A673 (cell line): Measurements from ENCODE around the gene MTR. TPM values are rescaled to one million over a fixed set of nuclear protein-coding genes. Genes with fewer than 3 reads are reported as not detected.

Experiments
- BruUV-seq: library from RNA; stranded (reverse); fragments of 400-500 nt; replicated peaks from 2 replicates; lab custom pipeline; 2021; lab: Mats Ljungman, UMichigan
- CTCF ChIA-PET: fragments of 300-600 bp; sonication (Branson Sonifier 250); formaldehyde crosslinking; loops from one replicate; lab custom pipeline; 2022; ENCODE audit warnings: antibody characterized with exemption; lab: Charles Lee
- POLR2A ChIA-PET: fragments of 300-600 bp; sonication (Branson Sonifier 250); formaldehyde crosslinking; loops from one replicate; lab custom pipeline; 2022; ENCODE audit warnings: antibody characterized with exemption; ENCODE audit not compliant: low non-redundant PET; lab: Charles Lee
- DNase-seq: peaks from one replicate; pipeline ENCODE4 v3.0.0-alpha.2; 2015; ENCODE audit warnings: low spot score
- H3K27ac ChIP-seq: fragments of 200-600 bp; sonication (generic); 2 replicates; pipeline ENCODE4 v1.5.1; 2016; ENCODE audit warnings: mixed run types, low read depth, mild to moderate bottlenecking, mixed read lengths, antibody characterized with exemption, low read length; ENCODE audit not compliant: poor library complexity, severe bottlenecking
- H3K27me3 ChIP-seq: fragments of 200-600 bp; sonication (generic); replicated peaks from 2 replicates; pipeline ENCODE4 v1.6.1; 2017; ENCODE audit warnings: mixed run types, low read depth, mild to moderate bottlenecking, mixed read lengths, antibody characterized with exemption, low read length; ENCODE audit not compliant: insufficient read depth, poor library complexity
- H3K36me3 ChIP-seq: fragments of 200-600 bp; sonication (generic); 2 replicates; pipeline ENCODE4 v1.6.1; 2016; ENCODE audit warnings: mixed run types, mild to moderate bottlenecking, mixed read lengths, antibody characterized with exemption, low read length; ENCODE audit not compliant: insufficient read depth, poor library complexity, severe bottlenecking
- H3K4me1 ChIP-seq: fragments of 200-600 bp; sonication (generic); 2 replicates; pipeline ENCODE4 v1.6.1; 2017; ENCODE audit warnings: mixed run types, mild to moderate bottlenecking, mixed read lengths, antibody characterized with exemption, low read length; ENCODE audit not compliant: insufficient read depth, poor library complexity, severe bottlenecking
- H3K4me3 ChIP-seq: fragments of 200-600 bp; sonication (generic); 2 replicates; pipeline ENCODE4 v1.5.1; 2016; ENCODE audit warnings: low read depth, mixed run types, mild to moderate bottlenecking, mixed read lengths, low read length; ENCODE audit not compliant: poor library complexity, severe bottlenecking
- H3K9me3 ChIP-seq: fragments of 200-600 bp; sonication (generic); 2 replicates; pipeline ENCODE4 v1.6.1; 2016; ENCODE audit warnings: mixed run types, low read depth, mild to moderate bottlenecking, mixed read lengths, antibody characterized with exemption, low read length; ENCODE audit not compliant: poor library complexity, severe bottlenecking
- CTCF ChIP-seq: fragments of 300-800, 200-600 bp; sonication (generic); conservative IDR thresholded peaks from 2 replicates; pipeline ENCODE4 v1.5.1; 2017; ENCODE audit warnings: low read depth, mild to moderate bottlenecking, antibody characterized with exemption, low read length, moderate library complexity, mixed read lengths
- EZH2 ChIP-seq: fragments of 200-600 bp; sonication (generic); IDR thresholded peaks from 2 replicates; pipeline ENCODE4 v1.6.1; 2017; ENCODE audit warnings: borderline replicate concordance, low read depth, mild to moderate bottlenecking, mixed read lengths, antibody characterized with exemption, low read length; ENCODE audit not compliant: poor library complexity, severe bottlenecking
- intact Hi-C: fragments of 100-400 bp; cut with micrococcal nuclease; formaldehyde crosslinking; loops from one replicate; pipeline ENCODE4 v1.10.0; 2022; ENCODE audit not compliant: unreplicated experiment
- total RNA-seq: library from RNA; stranded (reverse); gene quantifications from 2 replicates; pipeline ENCODE4 v1.2.3, GENCODE V29; 2021

Gene MTR
- total RNA-seq, 1 experiment from 2014 or later, result 36.0 TPM

GRCh38 chr1:236870721-236871120 is 75.6 kb downstream of the MTR start:
- CTCF ChIA-PET, result no interaction called here
- no TSS peak for BruUV-seq

GRCh38 chr1:236872075-236872666 is 77.1 kb downstream of the MTR start:
- BruUV-seq, result no TSS peak
- H3K36me3 ChIP-seq, result peaks cover 5% of the 10 kb centered on the region
- H3K4me1 ChIP-seq, result no peaks in the 10 kb centered on the region
- ChIA-PET CTCF (no interaction called here), POLR2A (no interaction called here)
- no peak for DNase-seq
- no peak overlapping the region for H3K27ac ChIP-seq
- intact Hi-C loops, result no loop called here
- no peak for TF ChIP-seq EZH2
- no peak for TF ChIP-seq CTCF
- H3K4me3 ChIP-seq, result no peak overlapping the region
- no peaks in the 10 kb centered on the region for H3K27me3 ChIP-seq
- H3K9me3 ChIP-seq, result no peaks in the 10 kb centered on the region

More at GRCh38 chr1:236870721-236871120, 75.6 kb downstream of the MTR start:
- peaks cover 12% of the 10 kb centered on the region for H3K36me3 ChIP-seq
- no peaks in the 10 kb centered on the region for H3K4me1 ChIP-seq
- H3K27ac ChIP-seq, result no peak overlapping the region
- TF ChIP-seq EZH2 (no peak), CTCF (no peak)
- no peaks in the 10 kb centered on the region for H3K9me3 ChIP-seq
- no peaks in the 10 kb centered on the region for H3K27me3 ChIP-seq
- DNase-seq, result no peak
- POLR2A ChIA-PET, result no interaction called here
- intact Hi-C loops, result no loop called here
- no peak overlapping the region for H3K4me3 ChIP-seq

GRCh38 chr1:236875975-236876374 is 80.9 kb downstream of the MTR start:
- POLR2A ChIA-PET, result no interaction called here
- no TSS peak for BruUV-seq
- no peaks in the 10 kb centered on the region for H3K4me1 ChIP-seq
- H3K27ac ChIP-seq, result no peak overlapping the region
- intact Hi-C loops, result no loop called here
- no peak for TF ChIP-seq CTCF
- no peak for TF ChIP-seq EZH2
- H3K4me3 ChIP-seq, result no peak overlapping the region
- no peaks in the 10 kb centered on the region for H3K36me3 ChIP-seq
- no peaks in the 10 kb centered on the region for H3K9me3 ChIP-seq
- no peaks in the 10 kb centered on the region for H3K27me3 ChIP-seq
- CTCF ChIA-PET, result no interaction called here
- no peak for DNase-seq
